ENCODE data around the gene RTN4R.

RTN4R gene

DNA sequence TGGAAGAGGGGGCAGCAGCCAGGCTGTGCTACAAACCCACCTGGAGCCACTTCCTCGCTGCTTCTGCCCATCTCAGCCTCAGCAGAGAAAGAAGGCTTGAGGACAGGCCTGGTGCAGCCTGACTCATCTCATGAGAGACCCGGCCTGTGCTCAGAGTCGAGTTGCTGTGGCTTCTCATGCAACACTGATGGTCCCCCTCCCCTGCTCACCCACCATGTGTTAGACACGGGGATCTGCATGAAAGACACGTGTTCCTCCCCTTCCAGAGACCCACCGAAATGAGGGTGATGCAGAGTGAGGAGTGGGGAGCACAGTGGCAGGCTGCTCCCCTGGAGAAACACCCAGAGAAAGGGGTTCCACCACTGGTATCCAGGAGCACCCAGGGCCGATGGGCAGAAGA lies 15.0 kb downstream of the RTN4R start:
- intact Hi-C loops (cut with DNase I; ENCODE audit: low total_unique reads) = no loop called here
- H3K36me3 ChIP-seq = no peaks in the 10 kb centered on the region

DNA sequence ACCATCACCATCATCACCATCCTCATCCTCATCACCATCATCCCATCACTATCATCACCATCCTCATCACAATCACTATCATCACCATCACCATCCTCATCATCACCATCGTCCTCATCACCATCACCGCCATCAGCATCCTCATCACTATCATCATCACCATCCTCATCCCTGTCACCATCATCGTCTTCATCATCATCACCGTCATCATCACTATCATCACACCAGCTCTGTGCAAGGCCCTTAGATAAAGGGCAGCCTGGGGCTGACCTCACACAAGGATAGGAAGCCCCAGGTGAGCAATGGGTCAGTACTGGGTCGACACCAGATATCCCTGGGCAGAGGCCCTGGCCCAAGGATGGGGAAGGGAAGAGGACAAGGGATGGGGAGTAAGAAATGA lies 16.1 kb downstream of the RTN4R start:
- Histone ChIP-seq H3K4me1 (peaks cover 0 to 17% (median 3%) of the 10 kb centered on the region in 4 donors), H3K27me3 (no peaks in the 10 kb centered on the region), H3K27ac (no peak overlapping the region), H3K4me3 (no peak overlapping the region), H3K9me3 (no peaks in the 10 kb centered on the region), H3K36me3 (no peaks in the 10 kb centered on the region)
- intact Hi-C loops (cut with DNase I; ENCODE audit: low total_unique reads) = no loop called here
- TF ChIP-seq, protein P1, sequence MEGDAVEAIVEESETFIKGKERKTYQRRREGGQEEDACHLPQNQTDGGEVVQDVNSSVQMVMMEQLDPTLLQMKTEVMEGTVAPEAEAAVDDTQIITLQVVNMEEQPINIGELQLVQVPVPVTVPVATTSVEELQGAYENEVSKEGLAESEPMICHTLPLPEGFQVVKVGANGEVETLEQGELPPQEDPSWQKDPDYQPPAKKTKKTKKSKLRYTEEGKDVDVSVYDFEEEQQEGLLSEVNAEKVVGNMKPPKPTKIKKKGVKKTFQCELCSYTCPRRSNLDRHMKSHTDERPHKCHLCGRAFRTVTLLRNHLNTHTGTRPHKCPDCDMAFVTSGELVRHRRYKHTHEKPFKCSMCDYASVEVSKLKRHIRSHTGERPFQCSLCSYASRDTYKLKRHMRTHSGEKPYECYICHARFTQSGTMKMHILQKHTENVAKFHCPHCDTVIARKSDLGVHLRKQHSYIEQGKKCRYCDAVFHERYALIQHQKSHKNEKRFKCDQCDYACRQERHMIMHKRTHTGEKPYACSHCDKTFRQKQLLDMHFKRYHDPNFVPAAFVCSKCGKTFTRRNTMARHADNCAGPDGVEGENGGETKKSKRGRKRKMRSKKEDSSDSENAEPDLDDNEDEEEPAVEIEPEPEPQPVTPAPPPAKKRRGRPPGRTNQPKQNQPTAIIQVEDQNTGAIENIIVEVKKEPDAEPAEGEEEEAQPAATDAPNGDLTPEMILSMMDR (IDR thresholded peaks at IDR 0.05) = no peak
- DNase-seq = no peak

More for the DNA sequence above, 15.0 kb downstream of the RTN4R start:
- DNase-seq = no peak
- H3K4me3 ChIP-seq = no peak overlapping the region
- peaks cover 0 to 17% (median 3%) of the 10 kb centered on the region in 4 donors for H3K4me1 ChIP-seq
- H3K9me3 ChIP-seq = no peaks in the 10 kb centered on the region
- no peaks in the 10 kb centered on the region for H3K27me3 ChIP-seq
- TF ChIP-seq, protein P1 (IDR thresholded peaks at IDR 0.05) = no peak
- no peak overlapping the region for H3K27ac ChIP-seq

DNA sequence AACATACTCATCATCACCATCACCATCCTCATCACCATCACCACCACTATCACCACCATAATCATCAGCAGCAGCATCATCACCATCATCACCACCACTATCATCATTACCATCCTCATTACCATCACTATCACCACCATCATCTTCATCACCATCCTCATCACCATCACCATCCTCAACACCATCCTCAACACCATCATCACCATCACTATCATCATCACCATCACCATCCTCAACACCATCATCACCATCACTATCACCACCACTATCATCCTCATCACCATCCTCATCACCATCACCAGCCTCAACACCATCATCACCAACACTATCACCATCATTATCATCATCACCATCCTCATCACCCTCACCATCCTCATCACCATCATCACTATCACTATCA lies 16.6 kb downstream of the RTN4R start:
- Histone ChIP-seq H3K27me3 (no peaks in the 10 kb centered on the region), H3K4me1 (peaks cover 0 to 17% (median 3%) of the 10 kb centered on the region in 4 donors), H3K9me3 (no peaks in the 10 kb centered on the region), H3K36me3 (no peaks in the 10 kb centered on the region), H3K27ac (no peak overlapping the region), H3K4me3 (no peak overlapping the region)
- no peak for DNase-seq
- intact Hi-C loops (cut with DNase I; ENCODE audit: low total_unique reads) = no loop called here
- TF ChIP-seq, protein P1 (IDR thresholded peaks at IDR 0.05) = no peak

DNA sequence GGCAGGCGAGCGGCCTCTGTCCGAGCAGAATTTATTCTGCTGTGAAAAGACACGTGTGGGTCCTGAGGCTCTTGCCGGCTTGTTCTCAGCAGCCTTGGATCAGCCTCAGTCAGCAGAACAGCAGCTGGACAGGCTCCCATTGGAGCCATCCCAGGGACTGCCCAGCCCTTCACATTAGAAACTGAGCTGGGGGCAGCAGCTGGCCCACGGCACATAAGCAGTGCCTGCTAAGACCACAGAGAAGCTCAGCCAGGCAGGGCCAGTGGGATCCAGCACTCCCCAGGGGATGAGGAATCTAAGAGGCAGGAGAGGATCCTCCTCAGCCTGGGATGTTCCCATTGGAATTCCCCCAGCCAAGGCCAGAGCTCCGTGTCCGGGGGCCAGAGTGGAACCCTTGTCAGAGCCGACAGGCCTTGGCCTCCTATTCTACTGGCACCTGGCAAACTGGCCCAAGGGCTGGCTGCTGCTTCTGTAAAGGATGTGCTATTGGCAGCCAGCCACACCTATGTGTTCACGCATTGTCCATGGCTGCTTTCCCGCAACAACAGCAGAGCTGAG lies 18.2 kb downstream of the RTN4R start:
- peaks cover 0 to 5% of the 10 kb centered on the region in 2 donors for H3K27me3 ChIP-seq
- TF ChIP-seq, protein P1 (IDR thresholded peaks at IDR 0.05) = no peak
- H3K4me1 ChIP-seq = peaks cover 0 to 17% (median 3%) of the 10 kb centered on the region in 4 donors
- H3K27ac ChIP-seq = no peak overlapping the region
- no peaks in the 10 kb centered on the region for H3K36me3 ChIP-seq
- no peak overlapping the region for H3K4me3 ChIP-seq
- DNase-seq = no peak
- no peaks in the 10 kb centered on the region for H3K9me3 ChIP-seq
- intact Hi-C loops (cut with DNase I; ENCODE audit: low total_unique reads) = no loop called here

DNA sequence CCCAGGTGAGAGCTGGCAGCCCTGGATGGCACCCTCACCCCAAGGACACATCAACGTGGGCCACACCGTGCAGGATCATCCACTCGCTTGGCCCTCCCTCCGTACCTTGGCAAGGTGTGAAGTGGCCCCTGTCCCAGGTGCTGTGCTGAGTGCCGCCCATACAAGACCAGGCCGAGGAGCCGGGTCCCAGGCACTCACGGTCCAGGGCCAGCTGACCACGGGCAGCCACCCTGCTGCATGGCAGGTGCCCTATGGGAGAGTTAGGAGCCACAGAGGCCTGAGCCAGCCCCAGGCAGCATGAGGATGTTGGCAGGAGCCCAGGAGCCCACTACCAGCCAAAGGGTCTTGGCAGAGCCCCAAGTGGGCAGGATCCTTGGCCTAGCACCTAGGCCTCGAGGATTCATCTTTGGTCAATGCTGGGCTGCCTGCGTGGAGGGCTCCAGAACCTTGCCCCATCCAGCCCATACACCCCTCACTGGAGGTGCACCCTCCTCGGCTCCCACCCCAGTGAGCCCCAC lies 19.6 kb downstream of the RTN4R start:
- Histone ChIP-seq H3K4me1 (peaks cover 0 to 21% (median 5%) of the 10 kb centered on the region in 4 donors), H3K4me3 (no peak overlapping the region), H3K27me3 (peaks cover 0 to 5% of the 10 kb centered on the region in 2 donors), H3K36me3 (no peaks in the 10 kb centered on the region), H3K27ac (no peak overlapping the region), H3K9me3 (no peaks in the 10 kb centered on the region)
- TF ChIP-seq, protein P1 (IDR thresholded peaks at IDR 0.05) = no peak
- intact Hi-C loops (cut with DNase I; ENCODE audit: low total_unique reads) = no loop called here
- no peak for DNase-seq
